Endothelial cell of umbilical vein (primary cell): ENCODE results near the gene RYR1. TPM values are rescaled to one million over a fixed set of nuclear protein-coding genes. Genes with fewer than 3 reads are reported as not detected.

Source experiments
- BruUV-seq: library from RNA; stranded (reverse); fragments of 400-500 nt; replicated peaks from 2 replicates; lab custom pipeline; 2021; lab: Mats Ljungman, UMichigan
- CTCF ChIA-PET: fragments of 300-600, 350-600 bp; sonication (Branson Sonifier 250); formaldehyde crosslinking; loops from one replicate; lab custom pipeline; 2021; ENCODE audit warnings: antibody characterized with exemption, inconsistent platforms; lab: Charles Lee
- POLR2A ChIA-PET: fragments of 300-600, 350-600 bp; sonication (Branson Sonifier 250); formaldehyde crosslinking; loops from one replicate; lab custom pipeline; 2021; ENCODE audit warnings: antibody characterized with exemption, inconsistent platforms; lab: Charles Lee
- DNase-seq: peaks from one replicate; pipeline ENCODE4 v3.0.0-alpha.2; 2011; ENCODE audit warnings: low read depth, low spot score
- FAIRE-seq: peaks from 2 replicates; lab custom pipeline; 2011; peaks lifted over from hg19 to GRCh38; lab: Jason Lieb, UNC
- H2AFZ ChIP-seq: 2 replicates; pipeline ENCODE4 v1.6.0; 2012; ENCODE audit warnings: low read depth, low read length, control low read depth, inconsistent platforms
- H3K27ac ChIP-seq: 2 replicates; pipeline ENCODE4 v1.5.1; 2011; ENCODE audit warnings: low read depth, mild to moderate bottlenecking, control low read depth, low read length, moderate library complexity; ENCODE audit not compliant: insufficient read depth
- H3K27me3 ChIP-seq, 2 experiments: 2 replicates each; pipeline versions ENCODE4 v1.6.0 to v1.6.1; 2011; ENCODE audit warnings: low read length in 2 of 2, mixed read lengths in 1 of 2; ENCODE audit not compliant: control insufficient read depth in 2 of 2, insufficient read depth in 2 of 2
- H3K36me3 ChIP-seq, 2 experiments: 2 replicates in 1 of 2; 3 replicates in 1 of 2; pipeline ENCODE4 v1.5.1; 2011; ENCODE audit warnings: low read length in 2 of 2, mild to moderate bottlenecking in 1 of 2, moderate library complexity in 1 of 2; ENCODE audit not compliant: control insufficient read depth in 2 of 2, insufficient read depth in 2 of 2; ENCODE audit errors: extremely low read depth in 1 of 2
- H3K4me1 ChIP-seq: 3 replicates; pipeline ENCODE4 v1.5.1; 2011; ENCODE audit warnings: mild to moderate bottlenecking, low read length; ENCODE audit not compliant: control insufficient read depth, insufficient read depth; ENCODE audit errors: extremely low read depth
- H3K4me2 ChIP-seq: 2 replicates; pipeline ENCODE4 v1.6.1; 2011; ENCODE audit warnings: low read length, control low read depth, mixed read lengths; ENCODE audit not compliant: insufficient read depth
- H3K4me3 ChIP-seq, 3 experiments: fragments of 200-600 bp in 1 of 3; sonication (generic), shearing (Covaris generic) in 1 of 3; replicated peaks in 1 of 3; 2 replicates each; pipeline ENCODE4 v1.5.1; 2011 to 2016; ENCODE audit warnings: control low read depth in 3 of 3, low read length in 3 of 3, mild to moderate bottlenecking in 2 of 3, inconsistent platforms in 1 of 3, low read depth in 1 of 3, moderate library complexity in 1 of 3; ENCODE audit not compliant: insufficient read depth in 1 of 3
- H3K79me2 ChIP-seq: 2 replicates; pipeline ENCODE4 v1.6.0; 2012; ENCODE audit warnings: low read length, inconsistent platforms; ENCODE audit not compliant: control insufficient read depth, insufficient read depth
- H3K9ac ChIP-seq: replicated peaks from 2 replicates; pipeline ENCODE3; 2011; ENCODE audit warnings: low read length, control low read depth; ENCODE audit not compliant: insufficient read depth; ENCODE audit errors: extremely low read depth
- H3K9me1 ChIP-seq: replicated peaks from 3 replicates; pipeline ENCODE4 v1.6.0; 2011; ENCODE audit warnings: mild to moderate bottlenecking, low read length; ENCODE audit not compliant: control insufficient read depth, insufficient read depth; ENCODE audit errors: extremely low read depth
- H3K9me3 ChIP-seq: replicated peaks from 2 replicates; pipeline ENCODE4 v1.5.1; 2012; ENCODE audit warnings: low read length, inconsistent platforms; ENCODE audit not compliant: control insufficient read depth, insufficient read depth
- H4K20me1 ChIP-seq: replicated peaks from 2 replicates; pipeline ENCODE3; 2011; ENCODE audit warnings: mild to moderate bottlenecking, low read length; ENCODE audit not compliant: control insufficient read depth, insufficient read depth; ENCODE audit errors: extremely low read depth
- CTCF ChIP-seq, 2 donors: IDR thresholded peaks; 1 replicate in 1 of 2; 2 replicates in 1 of 2; pipeline ENCODE4 v1.5.1; 2011; ENCODE audit warnings: low read length in 2 of 2, mild to moderate bottlenecking in 2 of 2, moderate library complexity in 2 of 2, control low read depth in 1 of 2, inconsistent platforms in 1 of 2, low read depth in 1 of 2; ENCODE audit not compliant: insufficient read depth in 1 of 2; ENCODE audit errors: extremely low read depth in 1 of 2
- EZH2 ChIP-seq: IDR thresholded peaks from 2 replicates; pipeline ENCODE4 v1.6.1; 2012; ENCODE audit warnings: borderline replicate concordance, low read depth, mild to moderate bottlenecking, moderate library complexity, low read length, inconsistent platforms; ENCODE audit not compliant: severe bottlenecking
- FOS ChIP-seq: IDR thresholded peaks from 2 replicates; pipeline ENCODE4 v1.6.1; 2011; ENCODE audit warnings: mild to moderate bottlenecking, low read length, moderate library complexity, borderline replicate concordance; ENCODE audit not compliant: insufficient read depth
- GATA2 ChIP-seq: IDR thresholded peaks from 2 replicates; pipeline ENCODE4 v1.7.0; 2011; ENCODE audit warnings: low read depth, mild to moderate bottlenecking, moderate library complexity, mixed read lengths, low read length; ENCODE audit not compliant: insufficient read length, insufficient read depth
- JUN ChIP-seq: IDR thresholded peaks from 2 replicates; pipeline ENCODE4 v1.6.1; 2011; ENCODE audit warnings: borderline replicate concordance, low read depth; ENCODE audit not compliant: insufficient read length, insufficient read depth
- MYC ChIP-seq: IDR thresholded peaks from one replicate; pipeline ENCODE4 v1.6.1; 2011; ENCODE audit warnings: mild to moderate bottlenecking, low read depth, low read length
- POLR2A ChIP-seq: IDR thresholded peaks from 2 replicates; pipeline ENCODE4 v1.6.1; 2012; ENCODE audit warnings: low read depth, mild to moderate bottlenecking, control low read depth, low read length
- POLR2AphosphoS5 ChIP-seq: IDR thresholded peaks from 2 replicates; pipeline ENCODE4 v1.6.1; 2012; ENCODE audit warnings: low read depth, mild to moderate bottlenecking, control low read depth, low read length, moderate library complexity; ENCODE audit not compliant: insufficient read depth
- dilution Hi-C: fragments of 300-500 bp; cut with MboI; formaldehyde crosslinking; loops from one replicate; pipeline ENCODE4 v1.15.0; 2019; ENCODE audit warnings: low sequenced_read_pairs; ENCODE audit not compliant: extremely low pct_ligation_motif_present
- intact Hi-C: fragments of 100-400 bp; cut with micrococcal nuclease; formaldehyde crosslinking; loops from one replicate; pipeline ENCODE4 v1.10.0; 2022
- polyA plus RNA-seq, 4 experiments: library from polyadenylated mRNA; depleted of rRNA in 3 of 4; stranded (reverse) in 3 of 4; unstranded in 1 of 4; fragments of >200 nt; gene quantifications; 2 replicates each; pipeline versions ENCODE4 v1.2.1 to v1.2.3, GENCODE V29; 2011 to 2012; ENCODE audit warnings: missing spikeins in 1 of 4
- total RNA-seq: library from RNA; stranded (reverse); gene quantifications from 2 replicates; pipeline ENCODE4 v1.2.3, GENCODE V29; 2021
- TF ChIP-seq, protein P1 (sequence below): IDR thresholded peaks from 2 replicates; pipeline ENCODE4 v1.6.1; 2011; ENCODE audit not compliant: insufficient read depth, insufficient read length

The RYR1 gene
- total and polyA plus RNA-seq, 2 donors (not counting 3 experiments of a cell fraction or from before 2014, with no cell fraction given) = under 0.01 to 0.02 TPM

- no TSS peak for BruUV-seq
- POLR2A ChIA-PET = no interaction called here
Observed at GRCh38 chr19:38413416-38413815, 20.1 kb upstream of the RYR1 start.

GRCh38 chr19:38417146-38417543 lies 16.3 kb upstream of the RYR1 start:
- dilution Hi-C loops (no loop called here), intact Hi-C loops (no loop called here)
- no peak overlapping the region for H3K27ac ChIP-seq
- BruUV-seq = no TSS peak
- no peak for DNase-seq
- no peak overlapping the region for H2AFZ ChIP-seq
- ChIA-PET POLR2A (interaction anchor here (0.7 kb wide), 1 partner anchor 418 kb away, joined by 7 read pairs; no protein-coding TSS in a partner anchor), CTCF (no interaction called here)
- no peaks in the 10 kb centered on the region for H3K4me1 ChIP-seq
- no peak overlapping the region for H3K4me2 ChIP-seq
- H3K9me1 ChIP-seq = no peaks in the 10 kb centered on the region
- no peaks in the 10 kb centered on the region for H4K20me1 ChIP-seq
- H3K36me3 ChIP-seq = no peaks in the 10 kb centered on the region
- H3K9ac ChIP-seq = no peak overlapping the region
- no peak overlapping the region for H3K4me3 ChIP-seq
- no peaks in the 10 kb centered on the region for H3K27me3 ChIP-seq
- H3K79me2 ChIP-seq = no peaks in the 10 kb centered on the region
- no peaks in the 10 kb centered on the region for H3K9me3 ChIP-seq
- FAIRE-seq = no peak
- TF ChIP-seq GATA2 (no peak), POLR2A (no peak), FOS (no peak), MYC (no peak), EZH2 (no peak), POLR2AphosphoS5 (no peak), CTCF (IDR thresholded peaks at IDR 0.05; ENCODE audit: extremely low read depth in 1 of 2, insufficient read depth in 1 of 2, low read depth in 1 of 2, low read length in 2 of 2) (no peak), JUN (no peak)
- TF ChIP-seq, protein P1, sequence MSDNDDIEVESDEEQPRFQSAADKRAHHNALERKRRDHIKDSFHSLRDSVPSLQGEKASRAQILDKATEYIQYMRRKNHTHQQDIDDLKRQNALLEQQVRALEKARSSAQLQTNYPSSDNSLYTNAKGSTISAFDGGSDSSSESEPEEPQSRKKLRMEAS = no peak

More at GRCh38 chr19:38413416-38413815, 20.1 kb upstream of the RYR1 start:
- Histone ChIP-seq H3K27ac (no peak overlapping the region), H3K27me3 (no peaks in the 10 kb centered on the region), H3K4me3 (no peak overlapping the region), H3K79me2 (no peaks in the 10 kb centered on the region), H3K36me3 (no peaks in the 10 kb centered on the region), H4K20me1 (no peaks in the 10 kb centered on the region), H3K9me3 (no peaks in the 10 kb centered on the region), H3K9ac (no peak overlapping the region), H3K4me1 (no peaks in the 10 kb centered on the region), H2AFZ (no peak overlapping the region), H3K9me1 (no peaks in the 10 kb centered on the region), H3K4me2 (no peak overlapping the region)
- dilution Hi-C loops (no loop called here), intact Hi-C loops (no loop called here)
- no peak for DNase-seq
- no peak for FAIRE-seq
- TF ChIP-seq MYC (no peak), POLR2A (no peak)
- TF ChIP-seq, protein P1 = no peak
- CTCF ChIA-PET = interaction anchor here (0.6 to 0.9 kb wide), 2 partner anchors 10 to 199 kb away, joined by 3 to 4 read pairs; partner anchors contain the start of gene FAM98C
